Measurements from ENCODE around the gene TMEM175. TPM values are rescaled to one million over a fixed set of nuclear protein-coding genes. Genes with fewer than 3 reads are reported as not detected.

The TMEM175 gene
- total RNA-seq, 1 experiment from 2014 or later: 10.0 TPM

- POLR2A ChIA-PET (ENCODE audit: low non-redundant PET): interaction anchor here (0.6 kb wide), 1 partner anchor 12 kb away, joined by 9 read pairs; no protein-coding TSS in a partner anchor
- no TSS peak for BruUV-seq (replicated peaks)
- H3K4me1 ChIP-seq (ENCODE audit: insufficient read depth, low read length, poor library complexity, severe bottlenecking): no peaks in the 10 kb centered on the region
- H3K4me3 ChIP-seq (ENCODE audit: low read depth, low read length, poor library complexity, severe bottlenecking): no peak overlapping the region
- CTCF ChIA-PET: no interaction called here
- no peak overlapping the region for H3K27ac ChIP-seq (ENCODE audit: low read depth, low read length, poor library complexity, severe bottlenecking)
- DNase-seq (ENCODE audit: low spot score): no peak
- no peaks in the 10 kb centered on the region for H3K27me3 ChIP-seq (replicated peaks; ENCODE audit: insufficient read depth, low read depth, low read length, poor library complexity)
- TF ChIP-seq, protein P1, sequence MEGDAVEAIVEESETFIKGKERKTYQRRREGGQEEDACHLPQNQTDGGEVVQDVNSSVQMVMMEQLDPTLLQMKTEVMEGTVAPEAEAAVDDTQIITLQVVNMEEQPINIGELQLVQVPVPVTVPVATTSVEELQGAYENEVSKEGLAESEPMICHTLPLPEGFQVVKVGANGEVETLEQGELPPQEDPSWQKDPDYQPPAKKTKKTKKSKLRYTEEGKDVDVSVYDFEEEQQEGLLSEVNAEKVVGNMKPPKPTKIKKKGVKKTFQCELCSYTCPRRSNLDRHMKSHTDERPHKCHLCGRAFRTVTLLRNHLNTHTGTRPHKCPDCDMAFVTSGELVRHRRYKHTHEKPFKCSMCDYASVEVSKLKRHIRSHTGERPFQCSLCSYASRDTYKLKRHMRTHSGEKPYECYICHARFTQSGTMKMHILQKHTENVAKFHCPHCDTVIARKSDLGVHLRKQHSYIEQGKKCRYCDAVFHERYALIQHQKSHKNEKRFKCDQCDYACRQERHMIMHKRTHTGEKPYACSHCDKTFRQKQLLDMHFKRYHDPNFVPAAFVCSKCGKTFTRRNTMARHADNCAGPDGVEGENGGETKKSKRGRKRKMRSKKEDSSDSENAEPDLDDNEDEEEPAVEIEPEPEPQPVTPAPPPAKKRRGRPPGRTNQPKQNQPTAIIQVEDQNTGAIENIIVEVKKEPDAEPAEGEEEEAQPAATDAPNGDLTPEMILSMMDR (conservative IDR thresholded peaks at IDR 0.05; ENCODE audit: low read depth, low read length): no peak
- no peak for TF ChIP-seq EZH2 (IDR thresholded peaks at IDR 0.05; ENCODE audit: borderline replicate concordance, low read depth, low read length, poor library complexity, severe bottlenecking)
- intact Hi-C loops (cut with micrococcal nuclease; ENCODE audit: unreplicated experiment): no loop called here
- H3K9me3 ChIP-seq (ENCODE audit: low read depth, low read length, poor library complexity, severe bottlenecking): no peaks in the 10 kb centered on the region
- H3K36me3 ChIP-seq (ENCODE audit: insufficient read depth, low read length, poor library complexity, severe bottlenecking): peaks cover 3% of the 10 kb centered on the region
These were observed 20.3 kb upstream of the TMEM175 start for GRCh38 chr4:911871-912490.

DNA sequence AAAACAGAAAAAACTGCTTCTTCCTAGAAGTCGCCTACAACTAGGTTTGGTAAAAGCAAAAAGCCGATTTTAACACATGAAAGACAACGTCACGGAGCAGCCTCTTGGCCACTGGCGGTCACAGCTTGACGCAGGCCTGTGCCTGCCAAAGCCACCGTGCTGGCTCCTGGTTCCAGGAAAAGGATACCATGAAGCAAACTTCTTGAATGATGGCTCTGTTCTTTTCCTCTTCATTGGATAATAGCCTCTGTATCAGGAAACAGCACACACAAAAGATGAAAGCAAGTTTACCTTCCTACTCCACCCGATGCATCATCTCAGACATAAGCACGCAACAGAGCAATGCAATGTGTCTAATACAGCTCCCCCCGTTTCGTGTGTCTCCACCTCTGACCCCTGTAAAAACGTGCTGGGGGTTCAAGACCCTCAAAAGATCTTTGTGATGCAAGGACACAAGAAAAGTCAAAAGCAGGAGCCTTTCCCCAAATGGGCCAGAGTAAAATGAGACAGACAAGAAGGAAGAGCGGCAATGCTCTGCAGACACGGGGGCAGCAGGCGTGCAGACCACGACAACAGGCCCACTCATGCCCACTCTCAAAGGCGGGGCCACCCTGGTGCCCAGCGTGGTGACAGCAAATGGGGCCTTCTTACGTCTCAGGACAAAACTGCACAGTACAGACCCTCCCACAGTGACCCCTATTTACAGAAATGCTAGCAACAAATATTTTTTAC lies 19.5 kb upstream of the TMEM175 start:
- CTCF ChIA-PET: no interaction called here
- Histone ChIP-seq H3K4me3 (ENCODE audit: low read depth, low read length, poor library complexity, severe bottlenecking) (no peak overlapping the region), H3K27ac (ENCODE audit: low read depth, low read length, poor library complexity, severe bottlenecking) (no peak overlapping the region), H3K27me3 (replicated peaks; ENCODE audit: insufficient read depth, low read depth, low read length, poor library complexity) (no peaks in the 10 kb centered on the region), H3K4me1 (ENCODE audit: insufficient read depth, low read length, poor library complexity, severe bottlenecking) (no peaks in the 10 kb centered on the region), H3K9me3 (ENCODE audit: low read depth, low read length, poor library complexity, severe bottlenecking) (no peaks in the 10 kb centered on the region), H3K36me3 (ENCODE audit: insufficient read depth, low read length, poor library complexity, severe bottlenecking) (peaks cover 3% of the 10 kb centered on the region)
- POLR2A ChIA-PET (ENCODE audit: low non-redundant PET): no interaction called here
- intact Hi-C loops (cut with micrococcal nuclease; ENCODE audit: unreplicated experiment): no loop called here
- no peak for DNase-seq (ENCODE audit: low spot score)
- TF ChIP-seq EZH2 (IDR thresholded peaks at IDR 0.05; ENCODE audit: borderline replicate concordance, low read depth, low read length, poor library complexity, severe bottlenecking): no peak
- TF ChIP-seq, protein P1 (conservative IDR thresholded peaks at IDR 0.05; ENCODE audit: low read depth, low read length): no peak
- no TSS peak for BruUV-seq (replicated peaks)

DNA sequence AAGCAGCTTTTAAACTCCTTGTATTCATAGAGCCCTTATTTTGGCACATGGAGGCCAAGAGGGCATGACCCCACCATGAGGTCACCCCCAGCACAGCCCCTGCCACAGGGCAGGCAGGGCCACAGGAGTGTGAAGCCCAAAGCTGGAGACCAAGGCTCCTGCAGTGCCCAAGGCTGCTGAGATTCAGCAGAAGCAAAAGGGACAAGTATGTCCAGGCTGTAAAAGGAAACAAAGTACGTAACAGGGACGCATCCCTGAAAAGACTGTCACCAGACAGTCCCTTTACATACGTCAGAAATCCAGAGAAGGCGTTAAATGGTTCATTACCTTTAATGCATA lies 19.0 kb upstream of the TMEM175 start:
- Histone ChIP-seq H3K4me1 (ENCODE audit: insufficient read depth, low read length, poor library complexity, severe bottlenecking) (no peaks in the 10 kb centered on the region), H3K27ac (ENCODE audit: low read depth, low read length, poor library complexity, severe bottlenecking) (no peak overlapping the region), H3K4me3 (ENCODE audit: low read depth, low read length, poor library complexity, severe bottlenecking) (no peak overlapping the region), H3K27me3 (replicated peaks; ENCODE audit: insufficient read depth, low read depth, low read length, poor library complexity) (no peaks in the 10 kb centered on the region), H3K36me3 (ENCODE audit: insufficient read depth, low read length, poor library complexity, severe bottlenecking) (peaks cover 3% of the 10 kb centered on the region), H3K9me3 (ENCODE audit: low read depth, low read length, poor library complexity, severe bottlenecking) (no peaks in the 10 kb centered on the region)
- ChIA-PET CTCF (no interaction called here), POLR2A (ENCODE audit: low non-redundant PET) (no interaction called here)
- no TSS peak for BruUV-seq (replicated peaks)
- no peak for DNase-seq (ENCODE audit: low spot score)
- intact Hi-C loops (cut with micrococcal nuclease; ENCODE audit: unreplicated experiment): no loop called here
- TF ChIP-seq EZH2 (IDR thresholded peaks at IDR 0.05; ENCODE audit: borderline replicate concordance, low read depth, low read length, poor library complexity, severe bottlenecking): no peak
- TF ChIP-seq, protein P1 (conservative IDR thresholded peaks at IDR 0.05; ENCODE audit: low read depth, low read length): no peak
